Lung (tissue), 12 donors: Measurements from ENCODE around the gene APC2. TPM values are rescaled to one million over a fixed set of nuclear protein-coding genes. Genes with fewer than 3 reads are reported as not detected.

Experiments used
- ATAC-seq: fragments of 200-7000 bp; cut with Tn5 transposase; one replicate; pipeline ENCODE4 v1.9.1; 2020; ENCODE audit warnings: moderate number of reproducible peaks; ENCODE audit not compliant: insufficient read depth, low FRiP score
- DNase-seq, 3 donors: peaks; one replicate each; pipeline ENCODE4 v3.0.0-alpha.2; 2013 to 2017
- H3K27ac ChIP-seq, 2 donors: one replicate each; pipeline ENCODE4 v1.5.1; 2013; ENCODE audit warnings: mild to moderate bottlenecking in 2 of 2, moderate library complexity in 2 of 2, control low read depth in 1 of 2, inconsistent platforms in 1 of 2, low read depth in 1 of 2, low read length in 1 of 2
- H3K27me3 ChIP-seq, 3 donors: one replicate each; pipeline ENCODE4 v1.5.1; 2013; ENCODE audit warnings: low read length in 2 of 3; ENCODE audit not compliant: control insufficient read depth in 3 of 3, insufficient read depth in 3 of 3
- H3K36me3 ChIP-seq, 4 donors: one replicate each; pipeline ENCODE4 v1.5.1; 2013; ENCODE audit warnings: low read length in 4 of 4, mild to moderate bottlenecking in 1 of 4, moderate library complexity in 1 of 4; ENCODE audit not compliant: control insufficient read depth in 4 of 4, insufficient read depth in 4 of 4
- H3K4me1 ChIP-seq, 5 donors: one replicate each; pipeline ENCODE4 v1.5.1; 2013; ENCODE audit warnings: low read length in 5 of 5, mild to moderate bottlenecking in 2 of 5, moderate library complexity in 1 of 5; ENCODE audit not compliant: control insufficient read depth in 5 of 5, insufficient read depth in 5 of 5
- H3K4me3 ChIP-seq: one replicate; pipeline ENCODE4 v1.5.1; 2013; ENCODE audit warnings: mild to moderate bottlenecking, control low read depth, moderate library complexity
- H3K9ac ChIP-seq, 2 donors: one replicate each; pipeline ENCODE4 v1.5.1; 2013; ENCODE audit warnings: low read length in 2 of 2, control low read depth in 1 of 2; ENCODE audit not compliant: insufficient read depth in 1 of 2
- H3K9me3 ChIP-seq, 4 donors: one replicate each; pipeline ENCODE4 v1.5.1; 2013; ENCODE audit warnings: low read length in 3 of 4, mild to moderate bottlenecking in 1 of 4, moderate library complexity in 1 of 4; ENCODE audit not compliant: control insufficient read depth in 4 of 4, insufficient read depth in 3 of 4
- WGBS, 2 donors: extraction: QIAGEN DNeasy Blood & Tissue Kit; methylation state at CpG; one replicate each; pipeline ENCODE4 v1.1.7; 2013; 5-methylcytosine and 5-hydroxymethylcytosine counted together
- polyA plus RNA-seq, 2 donors: library from polyadenylated mRNA; stranded (reverse); fragments of 200-250 nt; gene quantifications; one replicate each; pipeline ENCODE4 v1.2.1, GENCODE V29; 2013
- total RNA-seq, 2 donors: library from RNA; depleted of rRNA in 1 of 2; stranded (reverse); fragments of >200 nt in 1 of 2; gene quantifications; one replicate each; pipeline ENCODE4 v1.2.1, GENCODE V29; 2014 to 2021
- TF ChIP-seq, protein P1 (sequence below): IDR thresholded peaks from 2 replicates; pipeline ENCODE4 v1.5.1; 2012; ENCODE audit warnings: mild to moderate bottlenecking; ENCODE audit errors: control extremely low read depth, extremely low read depth
- donor health status: control.
- donor health status: control.
- donor health status: Bipolar disorder and iron deficiency.
- donor health status: healthy.
- donor health status: DM: yes; HTN: yes; CAD: no.

The APC2 gene
- total and polyA plus RNA-seq, 4 donors: 0.01 to 0.37 (median 0.10) TPM

DNA sequence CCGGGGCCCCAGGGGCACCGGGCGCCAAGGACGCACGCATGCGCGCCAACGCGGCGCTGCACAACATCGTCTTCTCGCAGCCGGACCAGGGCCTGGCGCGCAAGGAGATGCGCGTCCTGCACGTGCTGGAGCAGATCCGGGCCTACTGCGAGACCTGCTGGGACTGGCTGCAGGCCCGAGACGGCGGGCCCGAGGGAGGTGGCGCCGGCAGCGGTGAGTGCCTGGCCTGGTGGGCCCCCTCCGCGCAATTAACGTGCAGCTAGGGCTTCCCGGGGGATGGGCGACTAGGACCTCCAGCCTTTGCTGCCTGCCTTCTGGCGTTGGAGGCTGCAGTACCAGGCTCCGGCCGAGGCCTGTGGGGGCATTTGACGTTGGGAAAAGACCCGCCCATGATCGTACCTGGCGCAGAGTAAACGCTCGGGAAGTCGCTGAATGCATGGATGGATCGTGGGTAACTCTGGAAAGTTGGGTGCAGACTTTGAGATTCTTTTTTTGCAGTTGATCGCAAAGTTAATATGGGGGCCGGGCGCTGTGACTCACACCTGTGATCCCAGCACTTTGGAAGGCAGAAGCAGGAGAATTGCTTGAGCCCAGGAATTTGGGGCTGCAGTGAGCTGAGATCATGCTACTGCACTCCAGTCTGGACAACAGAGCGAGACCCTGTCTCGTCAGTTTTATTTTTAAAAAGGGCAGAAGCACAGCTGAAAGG, 7.3 kb downstream of the APC2 start:
- H3K4me3 ChIP-seq: no peak overlapping the region
- 12 to 17% methylated on average over 46 to 48 of the region's 48 CpGs for WGBS, 2 donors
- H3K36me3 ChIP-seq: peaks cover 0 to 4% (median 0%) of the 10 kb centered on the region in 4 donors
- peaks cover 0 to 14% (median 0%) of the 10 kb centered on the region in 5 donors for H3K4me1 ChIP-seq
- H3K9ac ChIP-seq: no peak overlapping the region
- DNase-seq (peak in 1 of 3 donors; percentile 37), ATAC-seq (no peak)
- peaks cover 0 to 5% (median 0%) of the 10 kb centered on the region in 4 donors for H3K9me3 ChIP-seq
- TF ChIP-seq, protein P1, sequence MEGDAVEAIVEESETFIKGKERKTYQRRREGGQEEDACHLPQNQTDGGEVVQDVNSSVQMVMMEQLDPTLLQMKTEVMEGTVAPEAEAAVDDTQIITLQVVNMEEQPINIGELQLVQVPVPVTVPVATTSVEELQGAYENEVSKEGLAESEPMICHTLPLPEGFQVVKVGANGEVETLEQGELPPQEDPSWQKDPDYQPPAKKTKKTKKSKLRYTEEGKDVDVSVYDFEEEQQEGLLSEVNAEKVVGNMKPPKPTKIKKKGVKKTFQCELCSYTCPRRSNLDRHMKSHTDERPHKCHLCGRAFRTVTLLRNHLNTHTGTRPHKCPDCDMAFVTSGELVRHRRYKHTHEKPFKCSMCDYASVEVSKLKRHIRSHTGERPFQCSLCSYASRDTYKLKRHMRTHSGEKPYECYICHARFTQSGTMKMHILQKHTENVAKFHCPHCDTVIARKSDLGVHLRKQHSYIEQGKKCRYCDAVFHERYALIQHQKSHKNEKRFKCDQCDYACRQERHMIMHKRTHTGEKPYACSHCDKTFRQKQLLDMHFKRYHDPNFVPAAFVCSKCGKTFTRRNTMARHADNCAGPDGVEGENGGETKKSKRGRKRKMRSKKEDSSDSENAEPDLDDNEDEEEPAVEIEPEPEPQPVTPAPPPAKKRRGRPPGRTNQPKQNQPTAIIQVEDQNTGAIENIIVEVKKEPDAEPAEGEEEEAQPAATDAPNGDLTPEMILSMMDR: no peak
- no peak overlapping the region for H3K27ac ChIP-seq
- H3K27me3 ChIP-seq: peaks cover 15 to 52% (median 15%) of the 10 kb centered on the region in 3 donors

DNA sequence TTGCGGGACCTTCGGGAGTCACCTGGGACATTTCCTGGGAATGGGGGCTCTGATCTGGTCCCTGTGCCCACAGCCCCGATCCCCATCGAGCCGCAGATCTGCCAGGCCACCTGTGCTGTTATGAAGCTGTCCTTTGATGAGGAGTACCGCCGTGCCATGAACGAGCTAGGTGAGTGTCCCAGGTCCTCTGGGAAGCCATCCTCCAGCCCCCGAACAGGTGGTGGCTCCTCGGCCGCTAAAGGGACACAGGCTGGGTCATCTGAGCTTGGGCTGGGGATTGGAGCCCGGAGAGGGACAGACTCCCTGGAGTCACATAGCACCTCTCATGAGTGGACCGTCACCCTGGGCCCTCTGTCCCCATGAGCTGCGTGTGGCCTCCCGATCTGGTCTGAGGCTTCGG, 8.0 kb downstream of the APC2 start:
- Histone ChIP-seq H3K36me3 (peaks cover 0 to 4% (median 0%) of the 10 kb centered on the region in 4 donors), H3K4me1 (peaks cover 0 to 13% (median 0%) of the 10 kb centered on the region in 5 donors), H3K27ac (no peak overlapping the region), H3K27me3 (peaks cover 11 to 45% (median 12%) of the 10 kb centered on the region in 3 donors), H3K9me3 (peaks cover 0 to 3% (median 0%) of the 10 kb centered on the region in 4 donors), H3K4me3 (no peak overlapping the region), H3K9ac (no peak overlapping the region)
- 80 to 87% methylated on average over 16 of the region's 16 CpGs for WGBS, 2 donors
- ATAC-seq (no peak), DNase-seq (no peak)
- TF ChIP-seq, protein P1: no peak

- H3K4me1 ChIP-seq: peaks cover 0 to 5% (median 0%) of the 10 kb centered on the region in 5 donors
- H3K27ac ChIP-seq: no peak overlapping the region
- H3K4me3 ChIP-seq: no peak overlapping the region
- ATAC-seq (no peak), DNase-seq (no peak)
- TF ChIP-seq, protein P1: no peak
- H3K27me3 ChIP-seq: peaks cover 9 to 36% (median 12%) of the 10 kb centered on the region in 3 donors
- 66 to 71% methylated on average over 9 of the region's 9 CpGs for WGBS, 2 donors
- H3K9me3 ChIP-seq: peaks cover 0 to 3% (median 0%) of the 10 kb centered on the region in 4 donors
- H3K9ac ChIP-seq: no peak overlapping the region
- peaks cover 0 to 4% (median 0%) of the 10 kb centered on the region in 4 donors for H3K36me3 ChIP-seq
Measured at GRCh38 chr19:1459479-1459878, 9.6 kb downstream of the APC2 start.
